HUES64 (cell line): Measurements from ENCODE around the gene PLA2G4E. TPM values are rescaled to one million over a fixed set of nuclear protein-coding genes. Genes with fewer than 3 reads are reported as not detected.

Experiments
- H3K27ac ChIP-seq: 2 replicates; pipeline ENCODE4 v1.7.0; 2013; ENCODE audit warnings: low read depth, low read length, inconsistent platforms
- H3K27me3 ChIP-seq: 2 replicates; pipeline ENCODE4 v1.6.1; 2013; ENCODE audit warnings: mild to moderate bottlenecking, low read length; ENCODE audit not compliant: insufficient read depth
- H3K36me3 ChIP-seq: 2 replicates; pipeline ENCODE4 v1.6.1; 2013; ENCODE audit warnings: mild to moderate bottlenecking, low read length; ENCODE audit not compliant: insufficient read depth
- H3K4me1 ChIP-seq: 2 replicates; pipeline ENCODE4 v1.6.1; 2013; ENCODE audit warnings: mild to moderate bottlenecking, low read length, moderate library complexity; ENCODE audit not compliant: insufficient read depth
- H3K4me3 ChIP-seq: 2 replicates; pipeline ENCODE4 v1.5.1; 2013; ENCODE audit warnings: mild to moderate bottlenecking, low read length, moderate library complexity
- H3K9ac ChIP-seq: 2 replicates; pipeline ENCODE4 v1.6.1; 2013; ENCODE audit warnings: mild to moderate bottlenecking, low read depth, low read length
- H3K9me3 ChIP-seq: 2 replicates; pipeline ENCODE4 v1.6.1; 2013; ENCODE audit warnings: low read depth, low read length; ENCODE audit not compliant: insufficient read depth
- WGBS: fragments of 150-250, 120-280 bp; methylation state at CpG from one replicate; pipeline ENCODE4 v1.1.7; 2013; ENCODE audit warnings: missing lambda C conversion rate; 5-methylcytosine and 5-hydroxymethylcytosine counted together
- polyA plus RNA-seq, 2 experiments: library from polyadenylated mRNA; stranded (reverse); fragments of 50-300 nt; gene quantifications; one replicate each; pipeline ENCODE4 v1.2.3, GENCODE V29; 2013

PLA2G4E gene
- polyA plus RNA-seq (2013, experiment 1 of 2), result not detected
- polyA plus RNA-seq (2013, experiment 2 of 2), result not detected

GRCh38 chr15:42020713-42021273, at the start of gene PLA2G4E:
TSS of gene PLA2G4E (minus strand) at chr15:42021042. CDS start at chr15:42021030, 12 bp downstream.
- Histone ChIP-seq H3K27me3 (no peaks in the 10 kb centered on the region), H3K4me3 (no peak within 1 kb of the TSS), H3K9me3 (peaks cover 39% of the 10 kb centered on the region), H3K36me3 (no peaks in the 10 kb centered on the region), H3K27ac (no peak within 1 kb of the TSS), H3K4me1 (no peaks in the 10 kb centered on the region), H3K9ac (no peak within 1 kb of the TSS)
- 94% methylated on average over 5 of the region's 5 CpGs for WGBS

- no peak overlapping the region for H3K27ac ChIP-seq
- H3K9me3 ChIP-seq, result no peaks in the 10 kb centered on the region
- H3K36me3 ChIP-seq, result no peaks in the 10 kb centered on the region
- WGBS, result 90% methylated on average over 16 of the region's 16 CpGs
- no peaks in the 10 kb centered on the region for H3K4me1 ChIP-seq
- H3K27me3 ChIP-seq, result no peaks in the 10 kb centered on the region
- H3K9ac ChIP-seq, result no peak overlapping the region
- H3K4me3 ChIP-seq, result no peak overlapping the region
Measured at GRCh38 chr15:42070279-42070975, 49.6 kb upstream of the PLA2G4E start.

- H3K9me3 ChIP-seq, result no peaks in the 10 kb centered on the region
- no peaks in the 10 kb centered on the region for H3K4me1 ChIP-seq
- H3K4me3 ChIP-seq, result no peak overlapping the region
- no peaks in the 10 kb centered on the region for H3K27me3 ChIP-seq
- no peak overlapping the region for H3K9ac ChIP-seq
- no peaks in the 10 kb centered on the region for H3K36me3 ChIP-seq
- 91% methylated on average over 17 of the region's 17 CpGs for WGBS
- no peak overlapping the region for H3K27ac ChIP-seq
Measured at GRCh38 chr15:42069496-42070278, 48.8 kb upstream of the PLA2G4E start.

- WGBS, result 82% methylated on average over 7 of the region's 7 CpGs
- no peaks in the 10 kb centered on the region for H3K36me3 ChIP-seq
- H3K4me1 ChIP-seq, result no peaks in the 10 kb centered on the region
- H3K9me3 ChIP-seq, result no peaks in the 10 kb centered on the region
- H3K9ac ChIP-seq, result no peak overlapping the region
- H3K27ac ChIP-seq, result no peak overlapping the region
- no peak overlapping the region for H3K4me3 ChIP-seq
- H3K27me3 ChIP-seq, result no peaks in the 10 kb centered on the region
Measured at GRCh38 chr15:42069025-42069424, 48.2 kb upstream of the PLA2G4E start.

- Histone ChIP-seq H3K27ac (no peak overlapping the region), H3K9me3 (no peaks in the 10 kb centered on the region), H3K4me1 (no peaks in the 10 kb centered on the region), H3K9ac (no peak overlapping the region), H3K4me3 (no peak overlapping the region), H3K27me3 (no peaks in the 10 kb centered on the region), H3K36me3 (no peaks in the 10 kb centered on the region)
- 95% methylated on average over 14 of the region's 14 CpGs for WGBS
Measured at GRCh38 chr15:42068601-42069000, 47.8 kb upstream of the PLA2G4E start.

GRCh38 chr15:42066764-42067415, 46.0 kb upstream of the PLA2G4E start:
- no peak overlapping the region for H3K27ac ChIP-seq
- H3K4me1 ChIP-seq, result no peaks in the 10 kb centered on the region
- no peaks in the 10 kb centered on the region for H3K9me3 ChIP-seq
- WGBS, result 50% methylated on average over 9 of the region's 10 CpGs
- H3K27me3 ChIP-seq, result no peaks in the 10 kb centered on the region
- no peak overlapping the region for H3K4me3 ChIP-seq
- H3K36me3 ChIP-seq, result no peaks in the 10 kb centered on the region
- no peak overlapping the region for H3K9ac ChIP-seq

GRCh38 chr15:42065468-42065867, 44.6 kb upstream of the PLA2G4E start:
- WGBS, result 83% methylated on average over 7 of the region's 7 CpGs
- no peak overlapping the region for H3K27ac ChIP-seq
- H3K27me3 ChIP-seq, result no peaks in the 10 kb centered on the region

GRCh38 chr15:42065033-42065432, 44.2 kb upstream of the PLA2G4E start:
- Histone ChIP-seq H3K36me3 (no peaks in the 10 kb centered on the region), H3K9me3 (no peaks in the 10 kb centered on the region), H3K9ac (no peak overlapping the region), H3K27ac (no peak overlapping the region), H3K4me1 (no peaks in the 10 kb centered on the region), H3K4me3 (no peak overlapping the region), H3K27me3 (no peaks in the 10 kb centered on the region)
- 66% methylated on average over 7 of the region's 7 CpGs for WGBS

More at GRCh38 chr15:42065468-42065867, 44.6 kb upstream of the PLA2G4E start:
- H3K4me1 ChIP-seq, result no peaks in the 10 kb centered on the region
- H3K9me3 ChIP-seq, result no peaks in the 10 kb centered on the region
- no peak overlapping the region for H3K9ac ChIP-seq
- H3K4me3 ChIP-seq, result no peak overlapping the region
- no peaks in the 10 kb centered on the region for H3K36me3 ChIP-seq

GRCh38 chr15:42064271-42064670, 43.4 kb upstream of the PLA2G4E start:
- H3K9me3 ChIP-seq, result no peaks in the 10 kb centered on the region
- 83% methylated on average over 3 of the region's 4 CpGs for WGBS
- no peaks in the 10 kb centered on the region for H3K36me3 ChIP-seq
- no peaks in the 10 kb centered on the region for H3K27me3 ChIP-seq
- no peak overlapping the region for H3K4me3 ChIP-seq
- H3K4me1 ChIP-seq, result no peaks in the 10 kb centered on the region
- no peak overlapping the region for H3K27ac ChIP-seq
- H3K9ac ChIP-seq, result no peak overlapping the region

- H3K9ac ChIP-seq, result no peak overlapping the region
- no peaks in the 10 kb centered on the region for H3K36me3 ChIP-seq
- H3K9me3 ChIP-seq, result no peaks in the 10 kb centered on the region
- 91% methylated on average over 12 of the region's 12 CpGs for WGBS
- H3K4me3 ChIP-seq, result no peak overlapping the region
- no peaks in the 10 kb centered on the region for H3K4me1 ChIP-seq
- no peak overlapping the region for H3K27ac ChIP-seq
- H3K27me3 ChIP-seq, result no peaks in the 10 kb centered on the region
Measured at GRCh38 chr15:42063122-42063848, 42.4 kb upstream of the PLA2G4E start.
